Hepatocyte (in vitro differentiated cells): Measurements from ENCODE around the gene ZNF764. TPM values are rescaled to one million over a fixed set of nuclear protein-coding genes. Genes with fewer than 3 reads are reported as not detected.
A peak's percentile ranks its signal among the peaks of the same experiment; 100 is the strongest.

ENCODE experiments used
- DNase-seq: peaks from one replicate; pipeline ENCODE4 v3.0.0-alpha.2; 2016; ENCODE audit warnings: low spot score
- H2AFZ ChIP-seq: fragments of 200-600 bp; sonication (generic); 2 replicates; pipeline ENCODE4 v1.6.0; 2016; ENCODE audit warnings: antibody characterized with exemption, mild to moderate bottlenecking
- H3K27ac ChIP-seq: fragments of 200-600 bp; sonication (generic); 2 replicates; pipeline ENCODE4 v1.5.1; 2016; ENCODE audit warnings: mild to moderate bottlenecking
- H3K27me3 ChIP-seq: fragments of 200-600 bp; sonication (generic); 2 replicates; pipeline ENCODE4 v1.6.1; 2016
- H3K36me3 ChIP-seq: fragments of 200-600 bp; sonication (generic); replicated peaks from 2 replicates; pipeline ENCODE4 v1.5.1; 2016; ENCODE audit warnings: low read depth; ENCODE audit not compliant: insufficient read depth
- H3K4me1 ChIP-seq: fragments of 200-600 bp; sonication (generic); 2 replicates; pipeline ENCODE4 v1.5.1; 2016; ENCODE audit warnings: mild to moderate bottlenecking, moderate library complexity; ENCODE audit not compliant: insufficient read depth
- H3K4me2 ChIP-seq: fragments of 200-600 bp; sonication (generic); 2 replicates; pipeline ENCODE4 v1.6.0; 2016
- H3K4me3 ChIP-seq: fragments of 200-600 bp; sonication (generic); 2 replicates; pipeline ENCODE4 v1.5.1; 2016; ENCODE audit warnings: mild to moderate bottlenecking
- H3K79me2 ChIP-seq: fragments of 200-600 bp; sonication (generic); 2 replicates; pipeline ENCODE4 v1.6.0; 2017; ENCODE audit warnings: mild to moderate bottlenecking
- H3K9me2 ChIP-seq: fragments of 200-600 bp; sonication (generic); replicated peaks from 2 replicates; pipeline ENCODE4 v1.6.0; 2017; ENCODE audit warnings: mild to moderate bottlenecking; ENCODE audit not compliant: insufficient read depth
- H3K9me3 ChIP-seq: fragments of 200-600 bp; sonication (generic); 2 replicates; pipeline ENCODE4 v1.5.1; 2016; ENCODE audit warnings: low read depth, mild to moderate bottlenecking
- H4K20me1 ChIP-seq: fragments of 200-600 bp; sonication (generic); 2 replicates; pipeline ENCODE4 v1.6.0; 2016; ENCODE audit warnings: mild to moderate bottlenecking; ENCODE audit not compliant: insufficient read depth, poor library complexity, severe bottlenecking
- EZH2 ChIP-seq: fragments of 200-600 bp; sonication (generic); IDR thresholded peaks from 2 replicates; pipeline ENCODE4 v1.6.1; 2016; ENCODE audit warnings: antibody characterized with exemption, mild to moderate bottlenecking, borderline replicate concordance
- EZH2phosphoT487 ChIP-seq: fragments of 200-600 bp; sonication (generic); IDR thresholded peaks from one replicate; pipeline ENCODE4 v1.6.1; 2018; ENCODE audit warnings: antibody characterized with exemption, mild to moderate bottlenecking, low read depth, moderate library complexity; ENCODE audit not compliant: unreplicated experiment, severe bottlenecking
- WGBS: methylation state at CpG from one replicate; pipeline ENCODE4 v1.1.6; 2016; ENCODE audit warnings: low lambda C conversion rate; ENCODE audit errors: missing lambda C conversion rate; 5-methylcytosine and 5-hydroxymethylcytosine counted together
- polyA plus RNA-seq: library from polyadenylated mRNA; unstranded; fragments of >200 nt; fragmentation: Nextera tagmentation; extraction: Ambion mirVana; gene quantifications from 2 replicates; pipeline ENCODE4 v1.2.1, GENCODE V29; 2016
- total RNA-seq: library from RNA; depleted of rRNA; stranded (reverse); fragments of >200 nt; gene quantifications from 2 replicates; pipeline ENCODE4 v1.2.3, GENCODE V29; 2014
- TF ChIP-seq, protein P1 (sequence below): fragments of 200-600 bp; sonication (generic); IDR thresholded peaks from 2 replicates; pipeline ENCODE4 v1.5.1; 2016; ENCODE audit warnings: antibody characterized with exemption, mild to moderate bottlenecking; ENCODE audit not compliant: poor library complexity

ZNF764 gene
- total RNA-seq (9.8 and 13.8 TPM in 2 replicates), polyA plus RNA-seq (12.1 and 12.5 TPM in 2 replicates)

DNA sequence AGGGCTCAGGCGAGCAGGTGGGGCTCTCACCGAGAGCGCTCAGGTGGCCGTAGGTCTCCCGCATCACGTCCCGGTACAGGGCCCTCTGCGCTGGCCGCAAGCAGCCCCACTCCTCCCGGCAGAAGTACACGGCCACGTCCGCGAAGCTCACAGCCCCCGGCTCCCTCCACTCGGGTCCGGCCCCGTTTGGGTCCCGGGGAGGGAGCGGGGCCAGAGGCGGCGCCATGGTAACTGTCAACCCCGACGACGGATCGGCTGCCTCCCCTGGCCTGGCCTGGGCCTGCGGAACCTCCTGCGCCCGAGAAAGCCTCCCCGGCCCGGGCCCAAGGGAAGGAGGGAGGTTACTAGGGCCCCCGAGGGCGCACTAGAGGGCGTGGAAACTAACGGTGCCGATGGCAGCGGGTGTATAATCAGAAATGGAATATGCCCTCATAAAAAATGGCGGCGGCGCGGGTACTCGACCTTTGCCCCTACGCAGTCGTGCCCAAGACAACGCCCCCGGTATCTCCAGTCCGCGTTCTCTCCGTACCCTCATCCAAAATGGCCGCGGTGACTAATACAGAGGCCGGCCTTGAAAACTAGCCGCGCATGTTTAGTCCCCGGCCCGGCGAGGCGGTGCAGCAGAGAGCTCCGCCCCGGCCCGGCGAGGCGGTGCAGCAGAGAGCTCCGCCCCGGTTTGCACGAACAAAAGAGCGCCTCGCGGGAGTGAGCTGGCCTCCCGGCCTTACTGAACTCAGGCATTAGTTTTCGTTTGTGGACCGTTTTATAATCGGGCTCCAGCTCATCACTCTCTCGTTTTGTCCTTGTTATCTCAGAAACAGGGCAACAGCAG is at the start of gene ZNF764:
TSS of gene ZNF764 (minus strand) at position 418 of the 832 bp plus-strand sequence. CDS start at position 226, 192 bp downstream.
- no peaks in the 10 kb centered on the region for H4K20me1 ChIP-seq
- H3K27ac ChIP-seq = peak within 1 kb of the TSS; percentile 93
- peak within 1 kb of the TSS; percentile 35 for H3K4me3 ChIP-seq
- H3K4me1 ChIP-seq = peaks cover 18% of the 10 kb centered on the region
- H3K4me2 ChIP-seq = peak within 1 kb of the TSS; percentile 98
- DNase-seq = peak; percentile 99
- no peaks in the 10 kb centered on the region for H3K9me2 ChIP-seq
- H3K27me3 ChIP-seq = no peaks in the 10 kb centered on the region
- H3K9me3 ChIP-seq = no peaks in the 10 kb centered on the region
- H2AFZ ChIP-seq = peak within 1 kb of the TSS; percentile 33
- peaks cover 42% of the 10 kb centered on the region for H3K79me2 ChIP-seq
- 2% methylated on average over 71 of the region's 74 CpGs for WGBS
- H3K36me3 ChIP-seq = no peaks in the 10 kb centered on the region
- TF ChIP-seq EZH2 (no peak), EZH2phosphoT487 (no peak)
- TF ChIP-seq, protein P1, sequence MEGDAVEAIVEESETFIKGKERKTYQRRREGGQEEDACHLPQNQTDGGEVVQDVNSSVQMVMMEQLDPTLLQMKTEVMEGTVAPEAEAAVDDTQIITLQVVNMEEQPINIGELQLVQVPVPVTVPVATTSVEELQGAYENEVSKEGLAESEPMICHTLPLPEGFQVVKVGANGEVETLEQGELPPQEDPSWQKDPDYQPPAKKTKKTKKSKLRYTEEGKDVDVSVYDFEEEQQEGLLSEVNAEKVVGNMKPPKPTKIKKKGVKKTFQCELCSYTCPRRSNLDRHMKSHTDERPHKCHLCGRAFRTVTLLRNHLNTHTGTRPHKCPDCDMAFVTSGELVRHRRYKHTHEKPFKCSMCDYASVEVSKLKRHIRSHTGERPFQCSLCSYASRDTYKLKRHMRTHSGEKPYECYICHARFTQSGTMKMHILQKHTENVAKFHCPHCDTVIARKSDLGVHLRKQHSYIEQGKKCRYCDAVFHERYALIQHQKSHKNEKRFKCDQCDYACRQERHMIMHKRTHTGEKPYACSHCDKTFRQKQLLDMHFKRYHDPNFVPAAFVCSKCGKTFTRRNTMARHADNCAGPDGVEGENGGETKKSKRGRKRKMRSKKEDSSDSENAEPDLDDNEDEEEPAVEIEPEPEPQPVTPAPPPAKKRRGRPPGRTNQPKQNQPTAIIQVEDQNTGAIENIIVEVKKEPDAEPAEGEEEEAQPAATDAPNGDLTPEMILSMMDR = no peak

DNA sequence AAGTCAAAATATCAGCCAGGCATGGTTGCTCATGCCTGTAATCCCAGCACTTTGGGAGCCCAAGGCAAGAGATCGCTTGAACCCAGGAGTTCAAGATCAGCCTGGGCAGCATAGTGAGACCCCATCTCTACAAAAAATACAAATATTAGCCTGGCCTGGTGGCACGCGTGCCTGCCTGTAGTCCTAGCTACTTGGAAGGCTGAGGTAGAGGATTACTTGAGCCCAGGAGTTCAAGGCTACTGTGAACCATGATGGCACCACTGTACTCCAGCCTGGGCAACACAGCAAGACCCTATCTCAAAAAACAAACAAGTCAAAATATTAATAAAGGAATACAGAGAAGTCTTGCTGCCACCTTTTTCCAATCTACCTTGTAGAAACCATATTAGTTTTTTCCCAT is 47.8 kb upstream of the ZNF764 start:
- Histone ChIP-seq H3K9me2 (no peaks in the 10 kb centered on the region), H3K36me3 (no peaks in the 10 kb centered on the region), H3K9me3 (no peaks in the 10 kb centered on the region), H3K79me2 (peaks cover 23% of the 10 kb centered on the region), H2AFZ (no peak overlapping the region), H3K4me3 (no peak overlapping the region), H3K27ac (no peak overlapping the region), H3K27me3 (no peaks in the 10 kb centered on the region), H3K4me1 (peaks cover 4% of the 10 kb centered on the region), H4K20me1 (no peaks in the 10 kb centered on the region), H3K4me2 (no peak overlapping the region)
- no peak for DNase-seq
- TF ChIP-seq EZH2 (no peak), EZH2phosphoT487 (no peak)
- TF ChIP-seq, protein P1 = no peak
- 100% methylated on average over 3 of the region's 3 CpGs for WGBS

DNA sequence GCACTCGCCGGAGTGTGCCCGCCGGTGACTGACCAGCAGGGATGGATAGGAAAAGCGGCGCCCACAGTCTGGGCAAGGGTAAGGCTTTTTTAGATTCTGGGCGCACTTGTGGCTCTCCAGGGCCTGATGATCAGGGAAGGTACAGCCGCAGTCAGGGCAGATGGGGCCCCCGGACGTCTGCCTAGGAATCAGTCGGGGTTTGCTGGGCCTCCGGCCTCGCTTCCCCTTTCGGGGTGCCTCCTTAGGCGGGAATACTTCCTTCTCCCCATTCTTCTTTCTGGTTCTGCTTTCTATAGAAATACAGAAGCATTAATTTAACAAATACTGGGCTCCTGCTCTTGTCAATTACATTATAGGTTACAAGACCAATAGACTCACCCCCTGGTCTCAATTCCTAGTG is 47.0 kb upstream of the ZNF764 start:
- Histone ChIP-seq H3K27ac (no peak overlapping the region), H3K4me1 (peaks cover 4% of the 10 kb centered on the region), H3K4me2 (no peak overlapping the region), H3K9me3 (no peaks in the 10 kb centered on the region), H2AFZ (no peak overlapping the region), H3K79me2 (peaks cover 23% of the 10 kb centered on the region), H3K4me3 (no peak overlapping the region), H4K20me1 (no peaks in the 10 kb centered on the region), H3K9me2 (no peaks in the 10 kb centered on the region), H3K36me3 (no peaks in the 10 kb centered on the region), H3K27me3 (no peaks in the 10 kb centered on the region)
- DNase-seq = no peak
- WGBS = 96% methylated on average over 15 of the region's 15 CpGs
- TF ChIP-seq EZH2 (no peak), EZH2phosphoT487 (no peak)
- TF ChIP-seq, protein P1 = no peak
